IPS-NIHi7 (cell line): Measurements from ENCODE around the gene FBXL17.

Source experiments
- DNase-seq: peaks from one replicate; pipeline ENCODE4 v3.0.0; 2012; ENCODE audit warnings: mixed read lengths; ENCODE audit errors: extremely low spot score

The FBXL17 gene

GRCh38 chr5:107814183-107814827, 567.6 kb downstream of the FBXL17 start:
- DNase-seq = no peak

- DNase-seq = no peak
Observed at GRCh38 chr5:107813559-107813958, 568.3 kb downstream of the FBXL17 start.

GRCh38 chr5:107812570-107813141, 569.2 kb downstream of the FBXL17 start:
- DNase-seq = no peak

- no peak for DNase-seq
Observed at GRCh38 chr5:107809201-107810034, 572.5 kb downstream of the FBXL17 start.
